HG02798 (cell line): Measurements from ENCODE around the gene AEBP2.
A peak's percentile ranks its signal among the peaks of the same experiment; 100 is the strongest.
"Not testable (repeated sequence)": the region's sequence is repeated elsewhere in the genome, so short reads cannot be mapped to it uniquely, and the experiment has no call there.

Experiments
- ATAC-seq: cut with Tn5 transposase; IDR thresholded peaks from one replicate; pipeline ENCODE4 v1.9.1; 2021; ENCODE audit warnings: mild to moderate bottlenecking; ENCODE audit not compliant: unreplicated experiment, poor library complexity

Gene AEBP2

DNA sequence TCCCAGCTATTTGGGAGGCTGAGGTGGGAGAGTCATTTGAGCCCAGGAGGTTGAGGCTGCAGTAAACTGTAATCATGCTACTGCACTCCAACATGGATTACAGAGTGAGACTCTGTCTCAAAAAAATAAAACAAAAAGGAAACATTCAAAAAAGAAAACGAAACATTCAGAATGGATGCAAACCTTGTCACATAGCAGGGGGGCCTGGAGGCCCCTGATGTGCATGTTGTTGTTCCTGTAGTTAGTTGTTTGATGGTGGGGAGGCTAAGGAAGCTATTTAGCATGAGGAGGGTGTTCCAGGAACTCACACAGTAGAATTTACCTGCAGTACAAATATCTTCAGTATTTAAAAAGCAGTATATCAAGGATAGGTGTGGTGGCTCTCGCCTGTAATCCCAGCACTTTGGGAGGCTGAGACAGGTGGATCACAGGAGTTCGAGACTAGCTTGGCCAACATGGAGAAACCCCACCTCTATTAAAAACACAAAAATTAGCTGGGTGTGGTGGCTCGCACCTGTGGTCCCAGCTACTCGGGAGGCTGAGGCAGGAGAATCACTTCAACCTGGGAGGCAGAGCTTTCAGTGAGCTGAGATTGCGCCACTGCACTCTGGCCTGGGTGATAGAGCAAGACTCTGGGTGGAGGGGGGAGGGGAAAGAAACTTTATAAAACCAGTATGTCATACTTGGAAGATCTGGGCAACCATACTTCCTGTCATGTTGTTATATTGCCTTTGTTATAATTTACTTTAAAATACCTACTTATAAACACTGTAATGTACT, 17.6 kb upstream of the AEBP2 start:
- ATAC-seq: no peak

DNA sequence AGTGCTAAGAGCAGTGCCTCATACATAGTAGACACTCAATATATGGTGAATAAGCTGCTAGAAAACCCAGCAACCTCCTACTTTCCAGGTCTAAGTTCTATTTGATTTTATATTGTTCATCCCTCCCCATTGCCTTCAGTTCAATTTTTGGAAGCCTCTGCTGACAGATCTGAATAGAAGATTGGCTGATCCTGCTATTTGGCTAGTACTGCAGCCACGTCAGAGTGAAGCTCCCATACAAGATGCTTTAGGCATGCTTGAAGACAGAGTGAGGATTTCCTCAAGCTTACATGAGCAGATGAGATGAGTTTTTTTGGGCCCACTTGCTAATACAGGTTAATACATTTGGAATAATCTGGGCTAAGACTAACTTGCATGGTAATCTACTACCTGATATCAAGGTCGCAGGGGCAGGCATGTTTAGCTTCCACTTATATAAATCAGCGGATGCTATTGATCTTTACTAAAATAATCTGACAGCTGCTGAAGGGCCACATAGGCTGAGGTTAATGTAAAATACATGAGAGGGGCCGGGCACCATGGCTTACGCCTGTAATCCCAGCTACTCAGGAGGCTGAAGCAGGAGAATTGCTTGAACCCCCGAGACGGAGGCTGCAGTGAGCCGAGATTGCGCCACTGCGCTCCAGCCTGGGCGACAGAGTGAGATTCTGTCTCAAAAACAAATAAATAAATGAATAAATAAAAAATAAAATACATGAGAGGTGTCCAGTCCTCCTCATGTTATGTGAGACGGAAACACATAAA, 15.9 kb upstream of the AEBP2 start:
- ATAC-seq: no peak

DNA sequence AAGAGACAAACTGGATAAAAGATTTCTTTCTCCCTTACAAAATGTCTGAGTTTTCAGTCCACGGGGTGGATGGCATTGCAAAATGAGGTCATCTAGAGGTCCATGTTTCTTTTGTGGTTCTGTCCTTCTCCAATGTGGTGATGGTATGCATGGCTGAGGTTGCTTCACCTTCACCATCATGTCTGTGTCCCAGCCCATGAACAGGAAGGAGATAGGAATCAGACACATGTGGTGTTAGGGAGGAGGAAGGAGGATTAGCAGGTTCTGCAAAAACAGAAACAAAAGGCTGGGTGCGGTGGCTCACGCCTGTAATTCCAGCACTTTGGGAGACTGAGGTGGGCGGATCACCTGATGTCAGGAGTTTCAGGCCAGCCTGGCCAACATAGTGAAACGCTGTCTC, 11.0 kb upstream of the AEBP2 start:
- ATAC-seq: no peak

DNA sequence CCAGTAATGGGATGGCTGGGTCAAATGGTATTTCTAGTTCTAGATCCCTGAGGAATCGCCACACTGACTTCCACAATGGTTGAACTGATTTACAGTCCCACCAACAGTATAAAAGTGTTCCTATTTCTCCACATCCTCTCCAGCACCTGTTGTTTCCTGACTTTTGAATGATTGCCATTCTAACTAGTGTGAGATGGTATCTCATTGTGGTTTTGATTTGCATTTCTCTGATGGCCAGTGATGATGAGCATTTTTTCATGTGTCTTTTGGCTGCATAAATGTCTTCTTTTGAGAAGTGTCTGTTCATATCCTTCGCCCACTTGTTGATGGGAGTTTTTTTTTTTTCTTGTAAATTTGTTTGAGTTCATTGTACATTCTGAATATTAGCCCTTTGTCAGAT, 9.8 kb upstream of the AEBP2 start:
- not testable (repeated sequence) for ATAC-seq

DNA sequence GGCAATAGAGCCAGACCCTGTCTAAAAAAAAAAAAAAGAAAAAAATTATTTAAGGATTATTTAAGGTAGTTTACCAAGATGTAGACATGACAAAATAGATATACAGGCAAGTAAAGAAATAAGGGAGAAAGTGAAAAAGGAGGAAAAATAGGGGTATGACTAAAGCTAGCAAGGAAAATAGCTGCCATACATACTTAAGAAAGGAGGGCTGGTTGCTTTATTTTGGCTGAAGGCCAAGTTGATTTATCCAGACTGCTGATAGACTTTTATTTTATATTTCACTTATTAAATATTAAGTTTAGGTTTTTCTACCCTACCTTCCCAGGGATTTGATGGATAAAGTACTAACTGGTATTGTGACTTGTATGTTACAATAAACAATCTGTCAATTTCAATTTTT, 8.3 kb upstream of the AEBP2 start:
- ATAC-seq: no peak

DNA sequence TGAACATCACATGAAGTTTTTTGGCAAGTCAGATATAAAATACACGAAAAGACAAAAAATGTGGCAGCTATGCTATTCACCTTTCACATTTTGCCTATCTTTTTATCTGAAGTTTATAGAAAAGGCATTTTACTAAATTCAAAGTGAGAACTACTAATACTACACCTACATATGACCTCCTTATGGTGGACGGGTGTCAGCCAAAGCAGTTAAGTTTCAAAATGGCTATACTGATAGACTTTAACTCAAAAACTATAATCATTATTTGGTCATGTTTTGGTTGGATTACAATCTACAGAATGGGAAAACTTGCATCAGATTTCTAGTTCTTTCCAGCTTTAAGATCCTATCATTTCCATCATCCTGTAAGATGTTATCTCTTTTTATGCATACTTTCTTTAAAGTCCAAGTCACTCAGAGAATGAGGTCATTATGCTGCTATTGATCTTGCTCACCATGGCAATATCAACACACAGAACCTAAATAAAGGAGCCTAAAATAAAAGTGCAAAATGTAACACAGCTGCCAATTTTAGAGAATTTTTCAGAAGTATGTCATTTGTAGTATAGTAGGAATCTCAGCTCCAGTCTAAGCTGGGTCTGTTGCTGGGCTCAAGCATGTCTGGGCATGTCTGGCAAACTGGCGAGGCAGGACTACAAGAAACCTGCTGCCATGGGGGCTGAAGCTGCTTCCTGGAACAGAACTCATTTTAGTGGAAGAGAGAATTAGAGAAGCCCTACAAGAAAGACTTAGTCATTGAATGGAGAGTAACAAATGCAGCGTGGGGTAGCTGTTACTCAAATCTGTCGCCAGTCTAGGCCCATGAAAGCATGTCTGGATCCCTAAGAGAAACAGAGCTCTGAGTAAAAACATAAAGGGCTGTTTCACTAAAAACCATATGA, 7.6 kb upstream of the AEBP2 start:
- peak; percentile 75 for ATAC-seq

DNA sequence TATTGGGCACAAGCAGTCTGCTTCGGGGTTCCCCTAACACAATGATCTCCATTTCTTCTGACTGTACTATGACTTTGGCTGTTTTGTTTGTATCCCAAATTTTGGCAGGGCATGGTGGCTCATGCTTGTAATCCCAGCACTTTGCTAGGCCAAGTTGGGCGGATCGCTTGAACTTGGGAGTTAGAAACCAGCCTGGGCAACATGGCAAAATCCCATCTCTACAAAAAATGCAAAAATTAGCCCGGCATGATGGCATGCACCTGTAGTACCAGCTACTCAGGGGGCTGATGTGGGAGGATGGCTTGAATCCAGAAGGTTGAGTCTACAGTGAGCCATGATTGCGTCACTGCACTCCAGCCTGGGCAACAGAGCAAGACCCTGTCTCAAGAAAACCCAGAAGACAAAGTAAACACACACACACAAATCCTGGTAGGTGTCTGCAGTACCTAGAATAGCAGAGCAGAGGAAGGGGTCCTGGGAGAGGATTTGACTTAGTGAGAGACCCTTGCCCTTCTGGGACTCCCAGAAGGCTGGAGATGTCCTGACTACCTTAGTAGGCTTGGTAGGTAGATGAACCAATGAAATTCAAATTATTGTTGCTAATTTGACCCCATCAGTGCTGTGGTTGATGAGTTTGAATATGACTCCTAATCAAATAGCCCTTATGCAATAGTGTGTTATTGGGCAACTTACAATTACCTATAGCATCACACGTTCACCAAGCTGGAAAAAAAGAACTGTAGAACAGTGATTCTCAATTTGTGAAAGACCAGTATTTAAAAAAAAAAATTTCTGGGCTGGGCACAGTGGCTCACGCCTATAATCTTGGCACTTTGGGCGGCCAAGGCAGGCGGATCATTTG, 6.8 kb upstream of the AEBP2 start:
- ATAC-seq: no peak

DNA sequence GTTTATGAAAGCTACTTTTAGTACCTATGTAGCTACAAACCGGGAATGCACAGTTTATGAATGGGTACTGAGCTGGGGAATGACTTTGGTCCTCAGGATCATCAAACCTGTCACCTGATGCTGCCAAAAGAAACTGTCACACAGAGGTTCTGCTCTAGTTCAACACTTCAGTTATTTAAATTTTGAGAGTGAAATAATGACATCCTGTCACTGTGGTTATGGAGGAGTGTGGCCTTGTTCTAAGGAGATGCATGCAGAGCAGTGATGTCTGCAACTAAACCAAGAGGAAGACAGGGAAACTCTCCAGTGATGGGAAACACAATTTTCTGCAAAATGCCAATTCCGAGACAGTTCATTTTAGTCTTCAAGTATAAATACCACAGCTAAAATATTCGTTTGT, 4.8 kb upstream of the AEBP2 start:
- no peak for ATAC-seq

DNA sequence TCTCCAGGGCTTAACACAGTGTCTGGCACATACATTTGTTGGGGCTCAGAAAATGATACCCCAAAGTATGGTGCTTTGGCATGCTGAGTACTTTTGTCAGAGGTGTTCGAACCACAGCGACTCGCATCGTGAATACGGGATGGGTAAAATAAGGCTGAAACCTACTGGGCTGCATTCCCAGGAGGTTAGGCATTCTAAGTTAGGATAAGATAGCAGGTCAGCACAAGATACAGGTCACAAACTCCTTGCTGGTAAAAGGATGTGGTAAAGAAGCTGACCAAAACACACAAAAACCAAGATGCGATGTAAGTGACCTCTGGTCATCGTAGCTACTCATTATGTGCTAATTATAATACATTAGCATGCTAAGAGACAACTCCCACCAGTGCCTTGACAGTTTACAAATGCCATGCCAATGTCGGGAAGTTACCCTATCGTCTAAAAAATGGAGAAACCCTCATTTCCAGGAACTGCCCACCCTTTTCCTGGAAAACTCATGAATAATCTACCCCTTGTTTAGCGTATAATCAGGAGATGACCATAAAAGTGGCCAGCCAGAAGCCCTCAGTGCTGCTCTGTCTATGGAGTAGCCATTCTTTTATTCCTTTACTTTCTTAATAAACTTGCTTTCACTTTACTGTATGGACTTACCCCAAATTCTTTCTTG, 3.3 kb upstream of the AEBP2 start:
- no peak for ATAC-seq

DNA sequence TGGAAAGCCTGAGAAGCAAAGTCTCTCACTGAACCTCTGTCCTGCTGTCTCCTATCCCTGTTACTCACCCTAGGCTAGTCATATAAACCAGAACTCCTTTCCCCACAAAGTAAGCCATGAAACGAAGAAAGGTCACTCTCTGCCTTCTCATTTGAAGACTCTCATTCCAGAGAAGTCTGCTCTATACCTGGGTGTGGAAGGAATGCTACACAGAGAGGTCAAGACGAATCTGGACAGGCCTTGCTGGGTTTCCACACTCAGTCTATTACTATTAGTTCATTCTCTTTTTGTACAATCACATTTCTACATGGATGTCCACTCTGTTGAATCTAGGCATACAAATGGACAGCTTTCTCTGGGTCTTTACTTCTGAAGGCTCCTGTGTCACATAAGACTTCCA, 2.4 kb upstream of the AEBP2 start:
- no peak for ATAC-seq

DNA sequence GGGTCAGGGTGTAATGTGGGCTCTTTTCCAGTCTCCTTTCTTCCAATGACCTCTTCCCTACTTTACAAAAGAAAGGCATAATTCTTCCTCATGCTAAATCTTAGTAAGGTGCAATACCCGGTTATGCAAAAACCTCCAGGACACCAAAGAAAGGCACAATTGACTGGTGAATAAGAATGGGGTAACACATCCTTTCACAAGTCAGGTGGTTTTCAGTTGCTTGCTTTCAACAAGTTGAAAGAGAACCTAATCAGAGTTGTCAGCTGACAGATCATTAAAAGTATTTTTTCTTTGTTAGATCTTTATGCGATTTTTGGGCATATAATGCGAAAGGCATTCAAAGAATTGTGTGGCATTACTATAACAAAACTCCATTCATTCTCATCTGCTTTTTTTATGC, 1.3 kb upstream of the AEBP2 start:
- no peak for ATAC-seq

DNA sequence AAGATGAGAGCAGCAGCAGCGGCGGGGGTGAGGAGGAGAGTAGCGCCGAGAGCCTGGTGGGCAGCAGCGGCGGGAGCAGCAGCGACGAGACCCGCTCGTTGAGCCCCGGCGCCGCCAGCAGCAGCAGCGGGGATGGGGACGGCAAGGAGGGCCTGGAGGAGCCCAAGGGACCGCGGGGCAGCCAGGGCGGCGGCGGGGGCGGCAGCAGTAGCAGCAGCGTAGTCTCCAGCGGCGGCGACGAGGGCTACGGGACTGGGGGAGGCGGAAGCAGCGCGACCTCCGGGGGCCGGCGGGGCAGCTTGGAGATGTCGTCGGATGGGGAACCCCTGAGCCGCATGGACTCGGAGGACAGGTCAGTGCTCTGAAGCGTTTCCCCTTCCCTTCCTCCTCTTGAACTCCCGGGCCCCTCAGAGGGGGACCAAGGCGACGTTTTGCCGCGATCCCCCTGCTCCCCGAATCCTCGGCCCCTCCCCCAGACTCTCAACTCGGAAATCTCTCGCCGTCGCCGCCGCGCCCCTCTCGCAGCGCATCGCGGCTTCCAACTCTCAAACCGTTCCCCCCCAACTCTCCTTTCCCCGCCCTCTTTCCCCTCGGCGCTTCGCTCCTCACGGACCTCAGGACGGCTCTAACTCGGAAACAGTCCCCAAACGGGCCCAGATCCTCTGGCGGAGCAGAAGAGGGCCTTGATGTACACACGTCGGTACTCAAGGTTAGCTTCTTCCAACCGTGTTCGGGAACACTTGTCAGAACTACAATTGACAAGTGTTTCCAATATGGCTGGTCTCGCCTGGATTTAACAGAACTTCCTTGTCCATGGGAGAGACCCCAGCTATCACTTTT, 947 bp downstream of the AEBP2 start:
- peak; percentile 31 for ATAC-seq

DNA sequence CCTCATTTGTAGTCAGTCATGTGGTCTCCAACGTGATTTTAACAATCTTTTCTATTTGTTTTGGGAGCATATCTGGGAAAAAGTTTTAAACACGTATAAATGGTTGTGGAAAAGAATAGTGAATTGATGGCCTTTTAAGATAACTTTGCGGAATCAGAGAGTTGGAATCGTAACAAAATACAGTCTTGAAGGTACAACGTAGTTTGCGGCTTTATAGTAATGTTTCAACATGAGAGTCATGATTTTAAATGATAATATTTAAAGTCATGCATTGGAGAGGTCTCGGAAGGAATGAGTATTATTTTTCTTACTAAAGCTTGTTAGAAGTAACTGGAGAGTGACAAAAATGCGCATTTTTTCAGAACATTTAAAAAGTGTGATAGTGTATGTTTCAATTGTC, 1.6 kb downstream of the AEBP2 start:
- no peak for ATAC-seq

DNA sequence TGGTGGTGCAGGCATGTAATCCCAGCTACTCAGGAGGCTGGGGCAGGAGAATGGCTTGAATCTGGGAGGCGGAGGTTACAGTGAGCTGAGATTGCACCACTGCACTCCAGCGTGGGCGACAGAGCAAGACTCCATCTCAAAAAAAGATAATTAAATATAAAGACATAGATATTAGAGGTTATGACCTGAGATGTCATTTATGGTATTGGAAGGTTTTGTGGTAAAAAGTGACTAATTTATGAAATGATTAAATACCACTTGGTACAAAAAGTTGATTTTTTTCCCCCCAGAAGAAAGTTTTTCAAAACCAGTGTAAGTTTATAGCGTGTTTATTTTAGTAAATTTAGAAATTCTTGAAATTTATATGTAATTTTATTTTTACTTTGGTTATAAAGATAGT, 4.3 kb downstream of the AEBP2 start:
- ATAC-seq: no peak

DNA sequence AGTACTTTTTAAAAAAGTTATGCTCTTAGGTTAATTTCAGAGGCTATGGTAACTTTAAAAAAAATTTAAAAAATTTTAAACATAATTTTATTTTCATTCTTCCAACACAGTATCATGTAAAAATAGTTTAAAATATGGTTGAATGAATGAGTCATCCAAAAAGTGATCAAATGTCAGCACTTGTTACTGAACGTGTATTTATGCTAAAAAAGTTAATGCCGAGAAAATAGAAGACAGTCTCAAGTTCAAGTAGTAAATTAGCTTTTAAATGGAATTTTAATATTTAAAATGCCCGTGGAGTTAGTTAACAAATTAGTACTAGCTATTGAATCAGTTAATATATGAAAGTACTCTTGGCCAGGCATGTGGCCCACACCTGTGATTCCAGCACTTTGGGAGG, 4.8 kb downstream of the AEBP2 start:
- no peak for ATAC-seq

DNA sequence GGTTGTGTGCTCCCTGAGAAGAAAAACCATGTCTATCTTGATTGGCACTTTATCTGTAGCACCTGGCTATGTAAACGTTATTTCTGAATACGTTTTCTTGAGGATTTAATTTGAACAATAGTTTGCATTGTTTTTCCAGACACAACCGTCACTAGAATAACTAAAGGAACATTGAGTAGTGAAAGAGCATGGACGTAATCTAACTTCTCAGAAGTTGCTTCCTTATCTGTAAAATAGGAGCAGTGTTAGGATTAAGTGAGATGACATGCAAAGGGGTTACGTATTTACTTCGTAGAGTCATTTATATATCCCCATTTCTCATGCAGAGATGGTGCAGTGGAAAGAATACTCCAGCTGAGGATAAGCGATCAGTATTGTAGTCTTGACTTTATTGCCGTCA, 8.1 kb downstream of the AEBP2 start:
- no peak for ATAC-seq

DNA sequence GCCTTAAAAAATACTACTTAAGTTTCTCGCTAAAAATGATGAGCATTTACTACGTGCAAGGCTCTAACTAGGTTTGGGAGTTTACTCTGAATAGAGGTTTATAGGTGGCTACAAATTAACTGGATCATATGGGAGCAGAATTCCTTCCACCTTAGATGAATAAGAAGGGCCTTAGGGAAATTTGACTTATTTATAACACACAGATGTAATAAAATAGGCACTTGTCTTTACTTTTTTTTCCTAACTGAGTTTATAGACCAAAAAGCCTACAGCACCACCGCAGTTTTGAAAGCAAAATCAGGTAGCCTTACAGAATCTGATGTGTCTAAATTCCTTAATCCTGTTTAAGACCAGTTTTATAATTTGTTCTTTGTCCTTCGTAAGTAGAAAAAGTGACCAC, 10.5 kb downstream of the AEBP2 start:
- ATAC-seq: no peak

DNA sequence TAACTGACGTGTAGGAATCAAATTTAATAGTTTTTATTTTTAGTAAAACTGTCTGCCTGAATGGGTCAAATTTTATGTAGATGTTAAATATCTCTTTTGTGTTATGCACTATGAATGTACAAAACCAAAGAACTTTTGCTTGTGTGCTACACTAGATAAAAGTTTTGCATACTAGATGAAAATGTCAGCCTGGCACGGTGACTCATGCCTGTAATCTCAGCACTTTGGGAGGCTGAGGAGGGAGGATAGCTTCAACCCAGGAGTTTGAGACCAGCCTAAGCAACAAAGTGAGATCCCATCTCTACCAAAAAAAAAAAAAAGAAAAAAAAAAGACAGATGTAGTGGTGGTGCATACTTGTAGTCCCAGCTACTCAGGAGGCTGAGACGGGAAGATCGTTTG, 11.1 kb downstream of the AEBP2 start:
- no peak for ATAC-seq

DNA sequence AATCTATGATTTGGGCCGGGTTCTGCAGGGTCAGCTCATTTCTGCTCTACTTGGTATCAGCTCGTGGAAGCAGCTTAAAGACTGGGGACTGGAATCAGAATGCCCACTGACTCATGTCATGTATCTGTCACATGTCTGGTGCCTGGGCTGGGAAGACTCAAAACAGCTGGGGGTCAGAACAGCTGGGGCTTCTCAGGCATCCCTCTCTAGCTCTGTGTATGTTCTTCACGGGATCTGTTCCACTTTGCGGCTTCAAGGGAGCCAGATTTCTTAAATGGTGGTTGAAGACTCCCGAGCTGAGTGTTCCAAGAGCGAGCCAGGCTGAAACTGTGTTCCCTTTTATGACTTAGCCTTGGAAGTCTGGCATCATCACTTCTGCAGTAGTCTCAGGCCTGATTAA, 11.9 kb downstream of the AEBP2 start:
- no peak for ATAC-seq
